ENCODE measurements around the gene THAP8. TPM values are rescaled to one million over a fixed set of nuclear protein-coding genes. Genes with fewer than 3 reads are reported as not detected.

Gene THAP8
- total and polyA plus RNA-seq, 4 donors, result 1.8 to 4.1 (median 3.3) TPM

GRCh38 chr19:36092566-36092965 is 38.5 kb upstream of the THAP8 start:
- H3K4me1 ChIP-seq (ENCODE audit: control insufficient read depth in 1 of 2, insufficient read depth in 2 of 2, low read length in 2 of 2), result no peaks in the 10 kb centered on the region
- ATAC-seq (ENCODE audit: low FRiP score) (no peak), DNase-seq (no peak)
- no peaks in the 10 kb centered on the region for H3K36me3 ChIP-seq (ENCODE audit: control insufficient read depth in 1 of 2, insufficient read depth in 2 of 2, low read length in 1 of 2)
- no peak overlapping the region for H3K4me3 ChIP-seq (ENCODE audit: low read length in 2 of 2)
- no peaks in the 10 kb centered on the region for H3K27me3 ChIP-seq (ENCODE audit: control insufficient read depth in 1 of 2, insufficient read depth in 2 of 2, low read length in 1 of 2)
- intact Hi-C loops (cut with DNase I), result no loop called here
- no peaks in the 10 kb centered on the region for H3K9me3 ChIP-seq (ENCODE audit: control insufficient read depth, low read length)
- WGBS, 2 donors, result 97% methylated on average over 7 of the region's 7 CpGs
- H3K27ac ChIP-seq (ENCODE audit: low read depth in 1 of 2, low read length in 2 of 2), result no peak overlapping the region

- no peaks in the 10 kb centered on the region for H3K9me3 ChIP-seq (ENCODE audit: control insufficient read depth, low read length)
- H3K27me3 ChIP-seq (ENCODE audit: control insufficient read depth in 1 of 2, insufficient read depth in 2 of 2, low read length in 1 of 2), result no peaks in the 10 kb centered on the region
- no peak overlapping the region for H3K4me3 ChIP-seq (ENCODE audit: low read length in 2 of 2)
- no peaks in the 10 kb centered on the region for H3K4me1 ChIP-seq (ENCODE audit: control insufficient read depth in 1 of 2, insufficient read depth in 2 of 2, low read length in 2 of 2)
- ATAC-seq (ENCODE audit: low FRiP score) (no peak), DNase-seq (no peak)
- intact Hi-C loops (cut with DNase I), result no loop called here
- H3K27ac ChIP-seq (ENCODE audit: low read depth in 1 of 2, low read length in 2 of 2), result no peak overlapping the region
- H3K36me3 ChIP-seq (ENCODE audit: control insufficient read depth in 1 of 2, insufficient read depth in 2 of 2, low read length in 1 of 2), result no peaks in the 10 kb centered on the region
- WGBS, 2 donors, result 76 to 95% methylated on average over 13 of the region's 13 CpGs
Observed at GRCh38 chr19:36090910-36091695, 37.0 kb upstream of the THAP8 start.

- no peaks in the 10 kb centered on the region for H3K9me3 ChIP-seq (ENCODE audit: control insufficient read depth, low read length)
- no peaks in the 10 kb centered on the region for H3K36me3 ChIP-seq (ENCODE audit: control insufficient read depth in 1 of 2, insufficient read depth in 2 of 2, low read length in 1 of 2)
- H3K4me3 ChIP-seq (ENCODE audit: low read length in 2 of 2), result no peak overlapping the region
- ATAC-seq (ENCODE audit: low FRiP score) (no peak), DNase-seq (no peak)
- intact Hi-C loops (cut with DNase I), result no loop called here
- WGBS, 2 donors, result 93 to 96% methylated on average over 5 of the region's 5 CpGs
- no peak overlapping the region for H3K27ac ChIP-seq (ENCODE audit: low read depth in 1 of 2, low read length in 2 of 2)
- no peaks in the 10 kb centered on the region for H3K4me1 ChIP-seq (ENCODE audit: control insufficient read depth in 1 of 2, insufficient read depth in 2 of 2, low read length in 2 of 2)
- H3K27me3 ChIP-seq (ENCODE audit: control insufficient read depth in 1 of 2, insufficient read depth in 2 of 2, low read length in 1 of 2), result no peaks in the 10 kb centered on the region
Observed at GRCh38 chr19:36089847-36090246, 35.8 kb upstream of the THAP8 start.

GRCh38 chr19:36086326-36086725 is 32.2 kb upstream of the THAP8 start:
- DNase-seq (no peak), ATAC-seq (ENCODE audit: low FRiP score) (peak; percentile 6)
- no peaks in the 10 kb centered on the region for H3K36me3 ChIP-seq (ENCODE audit: control insufficient read depth in 1 of 2, insufficient read depth in 2 of 2, low read length in 1 of 2)
- intact Hi-C loops (cut with DNase I), result no loop called here
- no peak overlapping the region for H3K4me3 ChIP-seq (ENCODE audit: low read length in 2 of 2)
- 97 to 100% methylated on average over 9 of the region's 9 CpGs for WGBS, 2 donors
- no peaks in the 10 kb centered on the region for H3K9me3 ChIP-seq (ENCODE audit: control insufficient read depth, low read length)
- H3K27ac ChIP-seq (ENCODE audit: low read depth in 1 of 2, low read length in 2 of 2), result no peak overlapping the region
- no peaks in the 10 kb centered on the region for H3K4me1 ChIP-seq (ENCODE audit: control insufficient read depth in 1 of 2, insufficient read depth in 2 of 2, low read length in 2 of 2)
- no peaks in the 10 kb centered on the region for H3K27me3 ChIP-seq (ENCODE audit: control insufficient read depth in 1 of 2, insufficient read depth in 2 of 2, low read length in 1 of 2)

GRCh38 chr19:36084231-36085009 is 30.3 kb upstream of the THAP8 start:
- whole genome bisulfite sequencing, 2 donors, result 92 to 95% methylated on average over 12 of the region's 12 CpGs
- H3K9me3 ChIP-seq (ENCODE audit: control insufficient read depth, low read length), result no peaks in the 10 kb centered on the region
- H3K36me3 ChIP-seq (ENCODE audit: control insufficient read depth in 1 of 2, insufficient read depth in 2 of 2, low read length in 1 of 2), result no peaks in the 10 kb centered on the region
- no peaks in the 10 kb centered on the region for H3K27me3 ChIP-seq (ENCODE audit: control insufficient read depth in 1 of 2, insufficient read depth in 2 of 2, low read length in 1 of 2)
- H3K4me1 ChIP-seq (ENCODE audit: control insufficient read depth in 1 of 2, insufficient read depth in 2 of 2, low read length in 2 of 2), result no peaks in the 10 kb centered on the region
- no peak overlapping the region for H3K27ac ChIP-seq (ENCODE audit: low read depth in 1 of 2, low read length in 2 of 2)
- no peak overlapping the region for H3K4me3 ChIP-seq (ENCODE audit: low read length in 2 of 2)
- DNase-seq (no peak), ATAC-seq (ENCODE audit: low FRiP score) (no peak)
- intact Hi-C loops (cut with DNase I), result no loop called here

GRCh38 chr19:36082916-36083315 is 28.8 kb upstream of the THAP8 start:
- WGBS, 2 donors, result 93 to 96% methylated on average over 13 of the region's 13 CpGs
- intact Hi-C loops (cut with DNase I), result no loop called here
- Histone ChIP-seq H3K36me3 (ENCODE audit: control insufficient read depth in 1 of 2, insufficient read depth in 2 of 2, low read length in 1 of 2) (no peaks in the 10 kb centered on the region), H3K27ac (ENCODE audit: low read depth in 1 of 2, low read length in 2 of 2) (no peak overlapping the region), H3K4me3 (ENCODE audit: low read length in 2 of 2) (no peak overlapping the region), H3K4me1 (ENCODE audit: control insufficient read depth in 1 of 2, insufficient read depth in 2 of 2, low read length in 2 of 2) (no peaks in the 10 kb centered on the region), H3K9me3 (ENCODE audit: control insufficient read depth, low read length) (no peaks in the 10 kb centered on the region), H3K27me3 (ENCODE audit: control insufficient read depth in 1 of 2, insufficient read depth in 2 of 2, low read length in 1 of 2) (no peaks in the 10 kb centered on the region)
- ATAC-seq (ENCODE audit: low FRiP score) (no peak), DNase-seq (no peak)

- DNase-seq (no peak), ATAC-seq (ENCODE audit: low FRiP score) (no peak)
- WGBS, 2 donors, result 87 to 90% methylated on average over 7 of the region's 7 CpGs
- intact Hi-C loops (cut with DNase I), result no loop called here
- no peaks in the 10 kb centered on the region for H3K36me3 ChIP-seq (ENCODE audit: control insufficient read depth in 1 of 2, insufficient read depth in 2 of 2, low read length in 1 of 2)
- H3K4me3 ChIP-seq (ENCODE audit: low read length in 2 of 2), result no peak overlapping the region
- H3K27me3 ChIP-seq (ENCODE audit: control insufficient read depth in 1 of 2, insufficient read depth in 2 of 2, low read length in 1 of 2), result no peaks in the 10 kb centered on the region
- no peaks in the 10 kb centered on the region for H3K4me1 ChIP-seq (ENCODE audit: control insufficient read depth in 1 of 2, insufficient read depth in 2 of 2, low read length in 2 of 2)
- H3K27ac ChIP-seq (ENCODE audit: low read depth in 1 of 2, low read length in 2 of 2), result no peak overlapping the region
- no peaks in the 10 kb centered on the region for H3K9me3 ChIP-seq (ENCODE audit: control insufficient read depth, low read length)
Observed at GRCh38 chr19:36081894-36082293, 27.8 kb upstream of the THAP8 start.

GRCh38 chr19:36081385-36081784 is 27.3 kb upstream of the THAP8 start:
- Histone ChIP-seq H3K36me3 (ENCODE audit: control insufficient read depth in 1 of 2, insufficient read depth in 2 of 2, low read length in 1 of 2) (no peaks in the 10 kb centered on the region), H3K4me1 (ENCODE audit: control insufficient read depth in 1 of 2, insufficient read depth in 2 of 2, low read length in 2 of 2) (no peaks in the 10 kb centered on the region), H3K9me3 (ENCODE audit: control insufficient read depth, low read length) (no peaks in the 10 kb centered on the region), H3K27ac (ENCODE audit: low read depth in 1 of 2, low read length in 2 of 2) (no peak overlapping the region), H3K27me3 (ENCODE audit: control insufficient read depth in 1 of 2, insufficient read depth in 2 of 2, low read length in 1 of 2) (no peaks in the 10 kb centered on the region), H3K4me3 (ENCODE audit: low read length in 2 of 2) (no peak overlapping the region)
- intact Hi-C loops (cut with DNase I), result no loop called here
- DNase-seq, result no peak
- no peak for ATAC-seq (ENCODE audit: low FRiP score)
- 82 to 95% methylated on average over 3 of the region's 3 CpGs for WGBS, 2 donors

All from aorta (tissue), 5 donors.